SIG-M5 treated with dmso at 0.1 percent for 504 hours (cell line): ENCODE results near the gene CARD14.
"Not testable (repeated sequence)": the region's sequence is repeated elsewhere in the genome, so short reads cannot be mapped to it uniquely, and the experiment has no call there.

ENCODE experiments used
- DNase-seq: peaks from one replicate; lab custom pipeline; 2025; ENCODE audit not compliant: unreplicated experiment; lab: John Stamatoyannopoulos, UW

CARD14 gene

DNA sequence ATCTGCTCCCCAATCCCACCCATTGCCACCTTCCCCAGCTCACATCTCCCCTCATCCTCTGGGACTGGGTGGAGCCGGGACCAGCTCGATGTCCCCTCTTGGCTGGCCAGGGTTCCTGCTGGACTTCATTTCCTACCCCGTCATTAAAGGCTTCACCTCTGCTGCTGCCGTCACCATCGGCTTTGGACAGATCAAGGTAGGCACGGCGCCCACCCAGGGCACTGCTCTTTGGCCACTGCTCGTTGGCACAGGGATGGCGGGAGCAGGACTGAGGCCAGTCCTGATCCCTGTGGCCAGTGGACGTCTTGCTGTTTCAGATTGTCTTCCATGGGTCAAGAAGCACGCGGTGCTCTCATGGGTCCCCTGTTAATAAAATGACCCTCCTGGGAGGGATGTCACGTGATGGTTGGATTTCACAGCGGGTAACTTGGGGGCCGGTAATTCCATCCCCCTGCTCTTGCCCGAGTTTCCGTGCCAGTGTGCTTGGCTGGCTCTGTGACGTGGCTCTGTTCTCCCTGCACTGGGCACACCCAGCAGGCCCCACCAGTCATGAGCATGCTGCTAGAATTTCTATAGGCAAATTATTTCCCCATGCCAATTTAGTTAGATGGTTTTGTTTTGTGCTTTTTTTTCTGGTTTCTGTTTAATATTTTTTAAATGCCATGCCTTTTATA lies 53.4 kb downstream of the CARD14 start:
- DNase-seq: no peak

DNA sequence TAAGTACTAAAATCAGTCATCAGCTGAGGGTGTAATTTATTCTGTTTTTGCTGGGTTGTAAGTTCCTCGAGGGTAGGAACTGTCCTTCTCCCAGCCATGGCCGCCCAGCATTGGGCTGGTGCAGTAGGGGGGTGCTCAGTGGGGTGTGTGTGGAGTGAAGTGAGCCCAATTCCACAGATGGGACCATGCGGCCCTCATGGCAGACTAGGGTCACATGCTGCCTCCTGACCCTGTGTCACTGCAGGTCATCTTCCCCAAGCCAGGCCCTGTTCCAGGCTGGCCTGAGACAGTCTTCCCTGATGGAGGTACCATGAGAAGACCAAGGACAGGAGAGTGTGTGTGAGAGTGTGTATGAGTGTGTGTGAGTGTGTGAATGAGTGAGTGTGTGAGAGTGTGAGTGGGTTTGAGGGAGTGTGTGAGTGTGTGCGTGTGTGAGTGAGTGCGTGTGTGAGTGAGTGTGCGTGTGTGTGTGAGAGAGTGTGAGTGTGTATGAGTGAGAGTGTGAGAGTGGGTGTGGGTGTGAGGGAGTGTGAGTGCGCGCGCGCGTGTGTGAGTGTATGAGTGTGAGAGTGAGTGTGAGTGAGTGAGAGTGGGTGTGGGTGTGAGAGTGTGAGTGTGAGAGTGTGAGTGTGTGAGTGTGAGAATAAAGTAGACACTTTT lies 54.1 kb downstream of the CARD14 start:
- no peak for DNase-seq

DNA sequence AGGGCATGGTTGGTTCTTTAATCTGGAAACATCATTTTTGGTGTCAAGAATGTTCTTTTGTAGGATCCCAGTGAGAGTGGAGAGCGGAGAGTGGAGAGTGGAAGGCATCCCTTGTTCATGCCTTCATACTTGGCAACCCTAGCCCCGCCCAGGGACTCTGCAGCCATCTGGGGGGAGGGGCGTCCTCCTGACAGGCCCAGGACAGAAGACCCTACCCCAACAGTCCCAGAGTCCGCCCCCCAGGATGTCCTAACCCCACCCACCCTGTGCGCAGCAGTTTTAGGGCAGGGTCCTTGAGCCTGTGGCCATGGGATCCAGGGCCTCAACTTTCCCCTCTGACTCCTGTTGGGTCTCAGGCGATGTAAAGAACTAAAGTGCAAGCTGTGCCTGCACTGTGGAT lies 54.9 kb downstream of the CARD14 start:
- DNase-seq: no peak

DNA sequence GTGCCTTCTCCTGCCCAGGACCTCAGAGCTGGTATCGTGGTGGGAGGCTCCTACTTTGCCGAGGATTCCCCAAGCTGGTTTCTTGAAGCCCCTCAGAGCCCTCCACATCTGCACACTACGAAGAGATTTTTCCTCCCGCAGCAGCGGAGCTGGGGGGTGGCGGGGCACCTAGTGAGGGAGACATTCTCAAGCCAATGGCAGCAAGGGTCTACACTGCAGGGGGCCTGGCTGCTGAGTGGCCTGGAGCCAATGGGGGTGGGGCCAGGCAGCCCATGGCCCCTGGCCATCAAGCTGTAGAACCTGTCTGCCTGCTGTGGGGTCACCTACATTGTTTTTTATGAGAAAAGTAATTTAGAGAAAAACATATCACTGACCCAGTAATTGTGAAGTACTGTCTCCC lies 55.4 kb downstream of the CARD14 start:
- DNase-seq: no peak

DNA sequence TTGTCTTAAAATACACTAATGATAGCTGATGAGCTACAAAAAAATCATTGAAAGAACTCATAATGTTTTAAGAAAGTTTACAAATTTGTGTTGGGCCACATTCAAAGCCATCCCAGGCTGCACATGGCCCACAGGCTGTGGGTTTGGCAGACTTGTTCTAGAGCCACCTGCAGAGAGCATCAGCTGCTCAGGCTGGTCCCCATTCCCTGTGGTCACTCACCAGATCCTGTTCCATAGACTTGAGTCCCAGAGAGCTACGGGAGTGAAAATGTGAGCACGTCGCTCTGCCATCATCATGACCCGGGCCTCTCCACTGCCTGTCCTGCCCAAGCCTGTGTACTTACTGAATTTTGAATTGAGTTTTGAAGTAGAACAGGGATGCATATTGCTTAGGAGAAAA lies 57.3 kb downstream of the CARD14 start:
- no peak for DNase-seq

DNA sequence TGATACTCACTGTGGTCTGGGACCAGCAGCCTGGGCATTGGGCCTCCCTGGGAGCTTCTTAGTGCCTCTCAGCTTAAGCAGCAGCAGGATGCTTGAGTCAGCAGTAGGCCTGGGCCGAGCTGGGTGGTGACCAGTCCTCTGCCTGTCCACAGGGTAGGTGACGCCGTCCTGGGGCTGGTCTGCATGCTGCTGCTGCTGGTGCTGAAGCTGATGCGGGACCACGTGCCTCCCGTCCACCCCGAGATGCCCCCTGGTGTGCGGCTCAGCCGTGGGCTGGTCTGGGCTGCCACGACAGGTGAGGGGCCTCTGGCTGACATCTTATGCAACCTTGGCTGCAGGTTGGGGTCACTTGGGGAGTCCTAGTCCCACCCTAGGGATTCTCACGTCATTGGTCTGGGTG lies 57.8 kb downstream of the CARD14 start:
- no peak for DNase-seq

DNA sequence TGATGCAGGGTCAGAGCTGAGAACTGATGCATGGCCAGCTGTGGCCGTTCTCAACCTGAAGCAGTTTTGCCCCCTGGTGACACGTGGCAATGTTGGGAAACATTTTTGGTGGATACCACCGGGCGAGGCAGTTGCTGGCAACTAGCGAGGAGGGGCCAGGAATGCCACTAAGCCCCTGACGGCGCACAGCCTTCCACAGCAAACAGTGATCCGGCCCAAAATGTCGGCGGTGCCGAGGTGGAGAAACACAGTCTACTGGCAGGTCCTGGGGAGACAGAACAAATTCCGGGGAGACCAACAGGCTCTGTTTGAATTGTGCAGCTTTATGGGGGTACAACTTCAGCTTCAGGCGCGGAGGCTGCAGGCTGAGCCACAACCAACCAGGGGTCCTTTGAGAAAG lies 58.6 kb downstream of the CARD14 start:
- no peak for DNase-seq

DNA sequence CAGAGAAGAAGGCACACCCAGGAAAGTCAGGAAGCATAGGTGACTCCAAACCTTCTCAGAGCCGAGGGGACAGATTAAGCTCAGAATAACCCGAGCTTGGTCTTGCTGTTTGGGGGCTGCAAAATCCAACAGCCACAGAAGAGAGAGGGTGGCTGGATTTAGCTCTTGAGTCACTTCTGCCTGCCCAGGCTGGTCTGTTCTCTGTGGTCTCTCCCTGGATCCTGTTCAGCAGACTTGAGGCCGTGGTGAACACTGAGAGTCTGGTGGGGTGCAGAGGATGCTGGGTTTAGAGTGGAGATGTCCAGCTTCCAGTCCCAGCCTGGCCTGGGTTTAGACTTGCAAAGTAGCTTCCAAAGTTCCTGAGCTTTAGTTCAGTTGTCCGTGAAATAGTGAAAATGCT lies 59.2 kb downstream of the CARD14 start:
- no peak for DNase-seq

DNA sequence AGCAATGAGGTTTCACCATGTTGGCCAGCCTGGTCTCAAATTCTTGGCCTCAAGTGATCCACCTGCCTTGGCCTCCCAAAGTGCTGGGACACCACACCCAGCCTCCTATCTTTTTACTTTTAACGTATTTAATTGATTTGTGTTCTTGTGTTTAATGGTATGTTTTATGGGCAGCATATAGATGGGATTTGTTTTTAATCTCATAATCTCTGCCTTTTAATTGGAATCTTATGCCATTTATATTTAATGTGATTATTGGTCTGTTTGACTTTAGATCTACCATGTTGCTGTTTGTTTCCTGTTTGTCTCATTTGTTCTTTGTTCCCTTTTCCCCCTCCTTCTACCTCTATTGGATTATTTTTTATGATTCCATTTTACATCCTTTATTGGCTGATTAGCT lies 62.6 kb downstream of the CARD14 start:
- DNase-seq: no peak

DNA sequence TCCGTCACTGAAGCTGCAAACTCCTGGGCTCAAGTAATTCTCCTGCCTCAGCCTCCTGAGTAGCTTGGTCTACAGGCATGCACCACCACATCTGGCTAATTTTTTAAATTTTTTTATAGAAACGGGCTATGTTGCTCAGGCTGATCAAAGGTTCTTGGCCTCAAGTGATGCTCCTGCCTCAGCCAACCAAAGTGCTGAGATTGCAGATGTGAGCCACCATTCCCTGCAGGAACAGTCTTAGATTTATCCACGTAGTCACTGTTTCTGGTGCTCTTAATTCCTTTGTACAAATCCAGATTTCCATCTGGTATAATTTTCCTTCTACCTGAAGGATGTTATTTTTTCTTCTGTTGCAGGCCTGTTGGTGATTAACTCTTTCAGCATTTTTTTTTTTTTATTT lies 63.4 kb downstream of the CARD14 start:
- DNase-seq: no peak

DNA sequence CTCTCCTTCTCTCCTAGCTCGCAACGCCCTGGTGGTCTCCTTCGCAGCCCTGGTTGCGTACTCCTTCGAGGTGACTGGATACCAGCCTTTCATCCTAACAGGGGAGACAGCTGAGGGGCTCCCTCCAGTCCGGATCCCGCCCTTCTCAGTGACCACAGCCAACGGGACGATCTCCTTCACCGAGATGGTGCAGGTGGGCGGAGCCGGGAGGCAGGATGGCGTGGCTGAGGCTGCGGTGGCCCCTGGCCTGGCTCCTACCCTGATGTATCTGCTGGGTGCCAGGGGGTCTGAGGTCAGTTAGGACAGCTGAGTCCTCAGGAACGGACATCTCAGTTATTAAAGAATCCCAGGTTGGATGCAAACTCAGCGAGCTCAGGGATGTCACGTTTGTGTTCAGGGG lies 67.1 kb downstream of the CARD14 start:
- DNase-seq: no peak

DNA sequence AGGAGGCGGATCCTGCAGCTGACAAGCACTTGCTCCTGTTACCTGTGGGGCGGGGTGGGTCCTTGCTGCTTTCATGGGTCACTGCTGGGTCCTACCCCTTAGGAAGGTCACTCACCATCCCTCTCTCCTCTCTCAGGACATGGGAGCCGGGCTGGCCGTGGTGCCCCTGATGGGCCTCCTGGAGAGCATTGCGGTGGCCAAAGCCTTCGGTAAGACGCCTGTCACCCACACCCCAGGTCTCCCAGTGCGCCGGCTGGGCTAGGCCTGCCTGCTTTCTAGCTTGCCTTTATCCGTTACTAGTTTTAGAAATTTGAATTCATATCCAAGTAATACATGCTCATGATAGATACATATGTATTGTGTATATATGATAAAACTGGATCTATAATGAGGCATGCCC lies 67.6 kb downstream of the CARD14 start:
- DNase-seq: no peak

DNA sequence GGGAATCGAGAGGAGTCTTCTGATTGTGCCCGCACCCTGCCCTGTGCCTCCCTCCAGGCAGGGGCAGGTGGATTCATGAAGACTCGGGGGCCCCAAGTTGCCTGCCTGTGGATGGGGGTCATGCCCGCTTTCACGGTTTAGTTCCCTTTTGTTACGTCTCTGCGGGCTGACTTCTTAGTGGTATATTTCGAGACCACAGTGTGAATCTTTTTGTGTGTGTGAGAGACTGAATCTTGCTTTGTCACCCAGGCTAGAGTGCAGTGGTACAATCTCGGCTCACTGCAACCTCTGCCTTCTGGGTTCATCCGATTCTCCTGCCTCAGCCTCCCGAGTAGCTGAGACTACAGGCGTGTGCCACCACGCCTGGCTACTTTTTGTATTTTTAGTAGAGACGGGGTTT lies 72.7 kb downstream of the CARD14 start:
- no peak for DNase-seq

DNA sequence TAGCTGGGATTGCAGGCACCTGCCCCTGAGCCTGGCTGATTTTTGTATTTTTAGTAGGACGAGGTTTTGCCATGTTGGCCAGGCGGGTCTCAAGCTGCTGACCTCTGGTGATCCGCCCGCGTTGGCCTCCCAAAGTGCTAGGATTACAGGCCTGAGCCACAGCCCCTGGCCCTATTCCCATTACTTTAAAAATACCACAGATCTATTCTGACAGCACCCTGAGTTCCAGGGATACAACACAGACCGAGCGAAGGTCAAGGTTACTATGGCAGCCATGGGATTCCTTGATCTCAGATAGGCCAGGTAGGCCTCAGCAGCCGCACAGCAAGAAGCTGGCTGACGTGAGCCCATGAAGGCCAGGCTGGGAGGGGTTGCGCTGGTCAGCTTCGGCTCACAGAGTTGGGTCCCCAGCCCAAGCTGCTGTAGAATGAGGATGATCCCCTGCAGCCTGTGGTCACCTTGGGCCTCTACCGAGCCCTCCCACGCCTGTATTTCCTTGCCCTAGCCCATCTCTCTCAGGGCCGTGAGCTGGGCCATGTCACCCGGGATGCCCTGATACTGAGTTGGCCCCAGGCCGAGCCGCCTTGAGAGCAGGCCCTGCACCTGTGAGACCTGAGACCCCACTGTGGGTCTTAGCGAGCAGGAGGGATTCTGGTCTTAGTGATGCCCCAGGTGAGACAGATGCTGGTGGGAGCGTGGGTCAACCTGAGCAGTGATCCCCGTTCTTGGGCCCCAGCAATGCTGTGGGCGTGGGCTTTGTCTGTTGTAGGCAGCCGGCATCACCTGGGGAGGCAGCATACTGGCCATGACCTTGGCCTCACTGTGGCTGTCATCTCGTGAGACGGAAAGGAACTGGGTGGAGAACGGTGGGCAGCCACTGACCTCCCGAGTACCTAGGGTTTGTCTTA lies 74.0 kb downstream of the CARD14 start:
- no peak for DNase-seq

DNA sequence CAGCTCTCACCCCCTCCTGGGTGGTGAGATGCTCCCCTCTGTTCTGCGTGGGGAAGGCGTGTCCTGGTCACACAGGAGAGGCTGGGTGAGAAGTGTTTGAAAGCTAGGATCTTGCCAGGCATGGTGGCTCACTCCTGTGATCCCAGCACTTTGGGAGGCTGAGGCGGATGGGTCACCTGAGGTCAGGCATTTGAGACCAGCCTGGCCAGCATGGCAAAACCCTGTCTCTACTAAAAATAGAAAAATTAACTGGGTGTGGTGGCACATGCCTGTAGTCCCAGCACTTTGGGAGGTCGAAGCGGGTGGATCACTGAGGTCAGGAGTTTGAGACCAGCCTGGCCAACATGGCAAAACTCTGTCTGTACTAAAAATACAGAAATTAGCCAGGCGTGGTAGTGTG lies 74.6 kb downstream of the CARD14 start:
- DNase-seq: not testable (repeated sequence)

DNA sequence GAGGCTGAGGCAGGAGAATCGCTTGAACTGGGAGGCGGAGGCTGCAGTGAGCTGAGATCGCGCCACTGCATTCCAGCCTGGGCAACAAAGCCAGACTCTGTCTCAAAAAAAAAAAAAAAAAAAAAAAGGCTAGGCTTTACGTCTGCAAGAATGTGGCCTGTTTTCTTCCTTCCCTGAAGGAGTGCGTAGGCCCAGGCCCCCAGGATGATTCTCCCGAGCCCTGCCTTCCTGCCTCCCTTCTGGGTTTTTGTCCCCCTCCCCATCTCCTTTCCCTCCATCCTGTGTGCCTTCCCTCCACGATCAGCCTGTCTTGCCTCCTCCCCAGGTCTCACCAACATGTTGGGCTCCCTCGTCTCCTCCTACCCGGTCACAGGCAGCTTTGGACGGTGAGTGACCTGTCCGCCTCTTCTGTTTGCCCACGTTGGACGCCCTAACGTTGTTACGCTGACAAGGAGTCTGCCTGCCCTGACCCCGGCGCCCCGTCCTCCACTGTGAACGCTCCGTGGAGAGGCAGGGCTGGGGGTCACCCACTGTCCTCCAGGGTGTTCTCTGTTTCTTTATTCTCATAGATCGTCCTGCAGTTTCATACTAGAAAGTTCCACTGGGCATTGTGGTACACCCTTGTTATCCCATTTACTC lies 75.2 kb downstream of the CARD14 start:
- DNase-seq: no peak

DNA sequence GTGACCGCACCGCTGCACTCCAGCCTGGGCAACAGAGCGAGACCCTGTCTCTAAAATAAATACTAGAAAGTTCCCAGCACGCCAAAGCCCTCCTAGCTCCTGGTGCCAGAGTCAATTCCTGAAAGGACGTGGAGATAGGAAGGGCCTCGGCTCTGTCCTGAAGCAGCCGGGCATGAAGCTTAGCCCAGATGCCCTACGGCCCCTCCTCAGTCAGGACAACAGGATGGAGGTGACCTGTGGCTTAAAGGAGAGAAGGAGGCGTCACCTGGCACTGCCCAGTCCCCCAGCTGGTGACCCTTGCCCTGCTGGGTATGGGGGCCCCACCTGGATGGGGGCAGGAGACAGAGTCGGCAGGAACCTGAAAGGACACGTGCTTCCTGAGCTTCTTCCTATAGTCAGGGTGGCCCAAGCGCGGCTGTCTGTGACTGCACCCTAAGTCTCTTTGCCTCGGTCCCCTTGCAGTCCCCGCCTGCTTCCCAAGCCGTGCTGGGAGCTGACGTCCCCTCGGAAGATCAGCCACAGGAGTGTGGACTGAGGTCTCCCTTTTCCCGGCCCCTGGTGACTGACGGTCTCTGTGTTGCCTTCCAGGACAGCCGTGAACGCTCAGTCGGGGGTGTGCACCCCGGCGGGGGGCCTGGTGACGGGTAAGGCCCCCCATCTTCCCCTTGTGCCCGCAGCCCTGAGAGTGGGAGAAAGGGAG lies 75.9 kb downstream of the CARD14 start:
- DNase-seq: no peak

DNA sequence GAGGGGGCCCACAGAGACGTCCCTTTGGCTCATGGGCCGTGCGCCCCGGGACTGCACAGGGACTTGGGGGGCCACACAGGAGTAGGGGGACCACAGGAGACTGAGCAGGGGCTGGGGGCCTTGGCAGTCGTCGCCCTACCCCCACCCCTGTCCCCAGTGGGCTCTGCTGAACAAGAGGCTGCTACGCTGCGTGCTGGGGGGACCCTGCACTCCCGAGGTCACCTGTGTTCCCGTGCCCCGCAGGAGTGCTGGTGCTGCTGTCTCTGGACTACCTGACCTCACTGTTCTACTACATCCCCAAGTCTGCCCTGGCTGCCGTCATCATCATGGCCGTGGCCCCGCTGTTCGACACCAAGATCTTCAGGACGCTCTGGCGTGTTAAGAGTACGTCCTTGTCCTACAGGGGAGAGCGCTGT lies 76.4 kb downstream of the CARD14 start:
- DNase-seq: no peak

DNA sequence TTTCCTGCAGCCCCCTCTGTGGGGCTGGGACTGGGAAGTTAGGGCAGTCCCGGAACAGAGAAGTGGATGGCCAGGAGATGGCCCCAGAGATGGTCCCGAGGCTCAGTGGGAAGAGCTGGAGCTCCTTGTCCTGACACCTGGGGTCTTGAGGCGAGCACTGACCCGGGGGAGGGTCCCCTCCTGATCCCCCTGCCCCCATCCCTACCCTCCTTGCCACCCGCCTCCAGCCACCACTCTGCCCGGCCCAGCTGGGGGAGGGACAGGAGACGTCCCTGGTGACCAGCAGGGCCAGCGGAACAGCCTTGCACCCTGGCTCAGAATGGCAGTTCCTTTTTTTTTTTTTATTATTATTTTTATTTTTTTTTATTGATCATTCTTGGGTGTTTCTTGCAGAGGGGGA lies 76.9 kb downstream of the CARD14 start:
- no peak for DNase-seq

DNA sequence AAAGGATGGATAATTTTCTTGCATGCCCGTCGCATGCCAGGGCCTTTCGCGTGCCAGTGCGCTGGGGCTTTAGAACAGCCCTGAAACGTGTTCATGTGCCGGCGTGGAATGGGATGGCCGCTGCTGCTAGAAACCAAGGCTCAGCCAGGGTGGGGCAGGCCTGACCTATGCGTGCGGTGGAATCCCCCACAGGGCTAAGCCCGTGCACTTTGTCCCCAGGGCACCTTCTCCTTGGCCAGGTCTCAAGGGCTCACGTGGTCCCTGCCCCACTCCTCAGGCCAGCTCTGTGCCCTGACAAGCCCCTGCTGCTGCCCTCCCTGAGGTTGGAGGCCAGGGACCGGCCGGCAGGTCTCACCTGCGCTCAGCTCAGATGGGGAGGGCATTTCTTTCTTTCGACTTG lies 77.7 kb downstream of the CARD14 start:
- no peak for DNase-seq
